H1 (cell line): ENCODE results near the gene GRM4. TPM values are rescaled to one million over a fixed set of nuclear protein-coding genes. Genes with fewer than 3 reads are reported as not detected.
A peak's percentile ranks its signal among the peaks of the same experiment; 100 is the strongest.

Experiments used
- CTCF ChIA-PET: fragments of 300-600 bp; sonication (Branson Sonifier 250); formaldehyde crosslinking; loops from one replicate; lab custom pipeline; 2021; ENCODE audit not compliant: partially characterized antibody; lab: Charles Lee
- POLR2A ChIA-PET: fragments of 300-600 bp; sonication (Branson Sonifier 250); formaldehyde crosslinking; loops from one replicate; lab custom pipeline; 2021; ENCODE audit warnings: inconsistent platforms; ENCODE audit not compliant: partially characterized antibody; lab: Charles Lee
- DNase-seq, 2 experiments: peaks; one replicate each; pipeline versions ENCODE4 v3.0.0 to v3.0.0-alpha.2; 2010 to 2022; ENCODE audit warnings: low spot score in 2 of 2, low read depth in 1 of 2, mixed read lengths in 1 of 2
- FAIRE-seq: peaks from 2 replicates; lab custom pipeline; 2011; peaks lifted over from hg19 to GRCh38; lab: Jason Lieb, UNC
- H2AFZ ChIP-seq: 2 replicates; pipeline ENCODE4 v1.8.1; 2012; ENCODE audit warnings: low read length, inconsistent platforms
- H2AK5ac ChIP-seq: 2 replicates; pipeline ENCODE4 v1.6.1; 2013; ENCODE audit warnings: low read depth, low read length
- H2BK120ac ChIP-seq: replicated peaks from 2 replicates; pipeline ENCODE3; 2013; ENCODE audit warnings: low read depth, low read length, inconsistent platforms
- H2BK12ac ChIP-seq: 2 replicates; pipeline ENCODE4 v1.6.1; 2013; ENCODE audit warnings: low read depth, low read length
- H2BK15ac ChIP-seq: 2 replicates; pipeline ENCODE4 v1.6.1; 2013; ENCODE audit warnings: low read length
- H2BK20ac ChIP-seq: 2 replicates; pipeline ENCODE4 v1.6.1; 2013; ENCODE audit warnings: low read length
- H2BK5ac ChIP-seq: 2 replicates; pipeline ENCODE4 v1.6.1; 2013; ENCODE audit warnings: low read depth, low read length
- H3K14ac ChIP-seq: 2 replicates; pipeline ENCODE4 v1.6.1; 2013; ENCODE audit warnings: inconsistent platforms; ENCODE audit not compliant: insufficient read length
- H3K18ac ChIP-seq: 2 replicates; pipeline ENCODE4 v1.6.1; 2013; ENCODE audit warnings: low read length; ENCODE audit errors: extremely low read depth
- H3K23ac ChIP-seq: 2 replicates; pipeline ENCODE4 v1.6.1; 2013; ENCODE audit warnings: inconsistent platforms; ENCODE audit not compliant: insufficient read length
- H3K23me2 ChIP-seq: 2 replicates; pipeline ENCODE4 v1.6.1; 2013; ENCODE audit warnings: low read depth, low read length
- H3K27ac ChIP-seq: 2 replicates; pipeline ENCODE4 v1.6.1; 2011; ENCODE audit warnings: low read depth, low read length, inconsistent platforms
- H3K27me3 ChIP-seq, 4 experiments: replicated peaks in 1 of 4; 1 replicate in 1 of 4; 2 replicates in 3 of 4; pipeline versions ENCODE4 v1.6.1 to v1.8.1; 2011 to 2013; ENCODE audit warnings: low read length in 3 of 4, mild to moderate bottlenecking in 3 of 4, inconsistent platforms in 2 of 4, mixed read lengths in 2 of 4, moderate library complexity in 1 of 4; ENCODE audit not compliant: control insufficient read depth in 3 of 4, insufficient read depth in 3 of 4; ENCODE audit errors: extremely low read depth in 1 of 4
- H3K36me3 ChIP-seq, 4 experiments: 2 replicates each; pipeline versions ENCODE4 v1.6.1 to v1.8.1; 2011 to 2013; ENCODE audit warnings: mild to moderate bottlenecking in 4 of 4, low read length in 3 of 4, moderate library complexity in 2 of 4, control low read depth in 1 of 4, inconsistent platforms in 1 of 4; ENCODE audit not compliant: insufficient read depth in 4 of 4, control insufficient read depth in 2 of 4
- H3K4ac ChIP-seq: replicated peaks from 2 replicates; pipeline ENCODE3; 2013; ENCODE audit warnings: low read length, low read depth, mixed read lengths, inconsistent platforms; ENCODE audit not compliant: insufficient read length
- H3K4me1 ChIP-seq, 4 experiments: replicated peaks in 1 of 4; 1 replicate in 1 of 4; 2 replicates in 3 of 4; pipeline versions ENCODE4 v1.6.1 to v1.8.1; 2011 to 2013; ENCODE audit warnings: low read length in 3 of 4, inconsistent platforms in 2 of 4, mixed read lengths in 1 of 4; ENCODE audit not compliant: insufficient read depth in 4 of 4, control insufficient read depth in 3 of 4
- H3K4me2 ChIP-seq, 2 experiments: 2 replicates each; pipeline versions ENCODE4 v1.6.1 to v1.8.1; 2011 to 2013; ENCODE audit warnings: low read depth in 2 of 2, low read length in 2 of 2, control low read depth in 1 of 2, inconsistent platforms in 1 of 2, mild to moderate bottlenecking in 1 of 2; ENCODE audit not compliant: insufficient read depth in 1 of 2
- H3K4me3 ChIP-seq, 4 experiments: fragments of 200-600, 300-600 bp in 1 of 4; sonication (generic), shearing (Covaris generic), sonication (Bioruptor Twin) in 1 of 4; 2 replicates each; pipeline versions ENCODE4 v1.5.1 to v1.8.1; 2011 to 2016; ENCODE audit warnings: low read length in 4 of 4, low read depth in 3 of 4, control low read depth in 2 of 4, inconsistent platforms in 2 of 4, mild to moderate bottlenecking in 2 of 4, mixed read lengths in 1 of 4, moderate library complexity in 1 of 4; ENCODE audit not compliant: insufficient read depth in 2 of 4; ENCODE audit errors: extremely low read depth in 1 of 4
- H3K56ac ChIP-seq: replicated peaks from 2 replicates; pipeline ENCODE3; 2013; ENCODE audit warnings: low read depth, mild to moderate bottlenecking, mixed read lengths, low read length, inconsistent platforms; ENCODE audit not compliant: insufficient read length
- H3K79me1 ChIP-seq: 2 replicates; pipeline ENCODE4 v1.6.1; 2013; ENCODE audit warnings: low read depth, low read length, control low read depth
- H3K79me2 ChIP-seq, 2 experiments: 2 replicates each; pipeline versions ENCODE4 v1.6.1 to v1.8.1; 2012 to 2013; ENCODE audit warnings: low read length in 2 of 2, mild to moderate bottlenecking in 2 of 2, inconsistent platforms in 1 of 2; ENCODE audit not compliant: insufficient read depth in 2 of 2, control insufficient read depth in 1 of 2
- H3K9ac ChIP-seq, 4 experiments: replicated peaks in 1 of 4; 1 replicate in 1 of 4; 2 replicates in 3 of 4; pipeline versions ENCODE4 v1.6.1 to v1.8.1; 2011 to 2013; ENCODE audit warnings: low read depth in 3 of 4, low read length in 3 of 4, control low read depth in 2 of 4, mild to moderate bottlenecking in 2 of 4, moderate library complexity in 2 of 4, inconsistent platforms in 1 of 4; ENCODE audit errors: extremely low read depth in 1 of 4
- H3K9me3 ChIP-seq, 2 experiments: 2 replicates each; pipeline versions ENCODE4 v1.6.1 to v1.8.1; 2012 to 2013; ENCODE audit warnings: mild to moderate bottlenecking in 2 of 2, moderate library complexity in 2 of 2, control low read depth in 1 of 2, inconsistent platforms in 1 of 2, low read depth in 1 of 2, low read length in 1 of 2, mixed read lengths in 1 of 2; ENCODE audit not compliant: insufficient read depth in 2 of 2
- H4K20me1 ChIP-seq, 2 experiments: replicated peaks in 1 of 2; 2 replicates each; pipeline versions ENCODE3 to v1.8.1; 2011 to 2013; ENCODE audit warnings: inconsistent platforms in 2 of 2, low read length in 2 of 2, mild to moderate bottlenecking in 1 of 2; ENCODE audit not compliant: insufficient read depth in 2 of 2, control insufficient read depth in 1 of 2
- H4K5ac ChIP-seq: 2 replicates; pipeline ENCODE4 v1.6.1; 2013; ENCODE audit warnings: low read length, low read depth, mixed read lengths, inconsistent platforms; ENCODE audit not compliant: insufficient read length
- H4K8ac ChIP-seq: 2 replicates; pipeline ENCODE4 v1.8.0; 2013; ENCODE audit warnings: mild to moderate bottlenecking, moderate library complexity, low read length, inconsistent platforms; ENCODE audit not compliant: insufficient read depth; ENCODE audit errors: extremely low read depth
- H4K91ac ChIP-seq: replicated peaks from 2 replicates; pipeline ENCODE3; 2013; ENCODE audit warnings: low read length, mixed read lengths, inconsistent platforms; ENCODE audit not compliant: insufficient read length
- BACH1 ChIP-seq: IDR thresholded peaks from 2 replicates; pipeline ENCODE4 v1.6.1; 2012; ENCODE audit warnings: low read length, improper control_type of control experiment
- EP300 ChIP-seq, 2 experiments: IDR thresholded peaks; 1 replicate in 1 of 2; 2 replicates in 1 of 2; pipeline ENCODE4 v1.6.1; 2011 to 2012; ENCODE audit warnings: low read depth in 2 of 2, low read length in 2 of 2, mild to moderate bottlenecking in 2 of 2, borderline replicate concordance in 1 of 2, inconsistent platforms in 1 of 2, moderate library complexity in 1 of 2
- EZH2 ChIP-seq: fragments of 200-600 bp; sonication (generic); IDR thresholded peaks from 2 replicates; pipeline ENCODE4 v1.7.1; 2012; ENCODE audit warnings: low read depth, mild to moderate bottlenecking, moderate library complexity, low read length, inconsistent platforms; ENCODE audit not compliant: severe bottlenecking
- PHF8 ChIP-seq: fragments of 200-600 bp; sonication (generic); conservative IDR thresholded peaks from 2 replicates; pipeline ENCODE4 v1.7.1; 2012; ENCODE audit warnings: low read depth, mild to moderate bottlenecking, inconsistent platforms, low read length, moderate library complexity
- RAD21 ChIP-seq, 2 experiments: IDR thresholded peaks in 1 of 2; conservative IDR thresholded peaks in 1 of 2; 2 replicates each; pipeline ENCODE4 v1.6.1; 2011; ENCODE audit warnings: low read depth in 2 of 2, low read length in 2 of 2, improper control_type of control experiment in 1 of 2, inconsistent platforms in 1 of 2, mild to moderate bottlenecking in 1 of 2, moderate library complexity in 1 of 2
- SIN3A ChIP-seq, 2 experiments: IDR thresholded peaks in 1 of 2; conservative IDR thresholded peaks in 1 of 2; 2 replicates each; pipeline ENCODE4 v1.6.1; 2011 to 2012; ENCODE audit warnings: low read length in 2 of 2, improper control_type of control experiment in 1 of 2, low read depth in 1 of 2, mild to moderate bottlenecking in 1 of 2
- SIRT6 ChIP-seq: IDR thresholded peaks from one replicate; pipeline ENCODE4 v1.7.1; 2012; ENCODE audit warnings: low read length, inconsistent platforms
- SUZ12 ChIP-seq: fragments of 200-600 bp; sonication (generic); IDR thresholded peaks from 2 replicates; pipeline ENCODE4 v1.6.1; 2012; ENCODE audit warnings: mild to moderate bottlenecking, inconsistent platforms, low read length, moderate library complexity, mixed read lengths
- WGBS, 2 experiments: shearing (Covaris generic) in 1 of 2; methylation state at CpG; one replicate each; pipeline versions ENCODE4 v1.1.6 to v1.1.7; 2013 to 2015; ENCODE audit warnings: low lambda C conversion rate in 2 of 2, mixed read lengths in 2 of 2, inconsistent platforms in 1 of 2, low coverage in 1 of 2, missing lambda C conversion rate in 1 of 2; ENCODE audit not compliant: insufficient replicate concordance in 2 of 2, insufficient coverage in 1 of 2, insufficient read length in 1 of 2; ENCODE audit errors: extremely low coverage in 1 of 2, missing lambda C conversion rate in 1 of 2; 5-methylcytosine and 5-hydroxymethylcytosine counted together
- polyA plus RNA-seq, 7 experiments: library from polyadenylated mRNA; depleted of rRNA in 3 of 7; stranded (reverse) in 5 of 7; unstranded in 2 of 7; fragments of >200 nt in 5 of 7; fragments of 200-250 nt in 2 of 7; gene quantifications; 1 replicate in 5 of 7; 2 replicates in 1 of 7; 4 replicates in 1 of 7; pipeline versions ENCODE4 v1.2.1 to v1.2.3, GENCODE V29; 2011 to 2013; ENCODE audit warnings: missing spikeins in 2 of 7, mixed read lengths in 2 of 7
- total RNA-seq: library from RNA; stranded (reverse); fragmentation: NEBNext Ultra II Directional; extraction: Animal tissue kit (Norgen Biotek cat#: 25700); gene quantifications from 2 replicates; pipeline ENCODE4 v1.2.1, GENCODE V29; 2021

GRM4 gene
- total and polyA plus RNA-seq, 2 of the 8 experiments (the other 6 are each of a cell fraction or from before 2014, with no cell fraction given): 19.6 to 21.5 TPM

- no peak overlapping the region for H2AK5ac ChIP-seq
- H2AFZ ChIP-seq: no peak overlapping the region
- no peak overlapping the region for H3K14ac ChIP-seq
- H2BK15ac ChIP-seq: 0 out of 2 replicates have a peak overlapping the region, but pooled peaks have one; percentile 11
- DNase-seq: peak in 1 of 2 experiments; percentile 69
- no peaks in the 10 kb centered on the region for H3K79me2 ChIP-seq
- no peak overlapping the region for H3K9ac ChIP-seq
- no peak overlapping the region for H4K8ac ChIP-seq
- H4K5ac ChIP-seq: no peak overlapping the region
- peaks cover 8 to 47% (median 36%) of the 10 kb centered on the region in 4 experiments for H3K27me3 ChIP-seq
- no peaks in the 10 kb centered on the region for H3K36me3 ChIP-seq
- FAIRE-seq: no peak
- no peaks in the 10 kb centered on the region for H3K79me1 ChIP-seq
- no peak overlapping the region for H3K27ac ChIP-seq
- no peak overlapping the region for H2BK12ac ChIP-seq
- peak overlapping the region; percentile 90; the same call in 1 of the 2 replicates for H2BK20ac ChIP-seq
- no peaks in the 10 kb centered on the region for H3K9me3 ChIP-seq
- no peak overlapping the region for H3K4me3 ChIP-seq
- H4K20me1 ChIP-seq: no peaks in the 10 kb centered on the region
- 28% methylated on average over 17 of the region's 21 CpGs; no CpG with 5 or more reads in 1 of the 2 experiments for WGBS, 2 experiments
- no peak overlapping the region for H3K4ac ChIP-seq
- H3K4me1 ChIP-seq: peaks cover 20 to 47% (median 24%) of the 10 kb centered on the region in 4 experiments
- no peak overlapping the region for H3K18ac ChIP-seq
- H3K4me2 ChIP-seq: no peak overlapping the region
- H2BK120ac ChIP-seq: no peak overlapping the region
- ChIA-PET CTCF (interaction anchor here (0.6 to 11.8 kb wide), 20 partner anchors 9 to 406 kb away, joined by 3 to 128 read pairs (median 6); no protein-coding TSS in a partner anchor), POLR2A (interaction anchor here (0.9 kb wide), 1 partner anchor 95 kb away, joined by 4 read pairs; no protein-coding TSS in a partner anchor)
- H3K23ac ChIP-seq: no peak overlapping the region
- no peak overlapping the region for H2BK5ac ChIP-seq
- no peak overlapping the region for H3K56ac ChIP-seq
- H3K23me2 ChIP-seq: no peaks in the 10 kb centered on the region; the same call in 1 of the 2 replicates
- H4K91ac ChIP-seq: no peak overlapping the region
- 0 out of 4 replicates have a peak, but pooled peaks have one; percentile 1 to 20 for TF ChIP-seq RAD21 (IDR thresholded peaks at IDR 0.05 in 1 of 2, conservative IDR thresholded peaks at IDR 0.05 in 1 of 2; ENCODE audit: low read depth in 2 of 2, low read length in 2 of 2)
- TF ChIP-seq EP300 (IDR thresholded peaks at IDR 0.05; ENCODE audit: borderline replicate concordance in 1 of 2, low read depth in 2 of 2, low read length in 2 of 2): no peak
- TF ChIP-seq BACH1: no peak
- no peak for TF ChIP-seq SUZ12
- TF ChIP-seq SIRT6: no peak
- no peak for TF ChIP-seq EZH2
- no peak for TF ChIP-seq PHF8
- peak; percentile 90 to 95; a peak in 3 of 4 replicates for TF ChIP-seq SIN3A (conservative IDR thresholded peaks at IDR 0.05 in 1 of 2, IDR thresholded peaks at IDR 0.05 in 1 of 2; ENCODE audit: low read depth in 1 of 2, low read length in 2 of 2)
Measured at GRCh38 chr6:34151321-34152041, 5.6 kb upstream of the GRM4 start.
